GM12864 (cell line): ENCODE measurements around the gene HIF3A.

Source experiments
- DNase-seq: peaks from one replicate; pipeline ENCODE4 v3.0.0-alpha.2; 2011; ENCODE audit warnings: low read depth
- H3K4me3 ChIP-seq: 2 replicates; pipeline ENCODE4 v1.5.1; 2011; ENCODE audit warnings: mild to moderate bottlenecking, low read depth, low read length, control low read depth
- TF ChIP-seq, protein P1 (sequence below): IDR thresholded peaks from 2 replicates; pipeline ENCODE4 v1.5.1; 2011; ENCODE audit warnings: low read depth, mild to moderate bottlenecking, moderate library complexity, low read length, control low read depth, inconsistent platforms; ENCODE audit errors: missing control alignments

Gene HIF3A

DNA sequence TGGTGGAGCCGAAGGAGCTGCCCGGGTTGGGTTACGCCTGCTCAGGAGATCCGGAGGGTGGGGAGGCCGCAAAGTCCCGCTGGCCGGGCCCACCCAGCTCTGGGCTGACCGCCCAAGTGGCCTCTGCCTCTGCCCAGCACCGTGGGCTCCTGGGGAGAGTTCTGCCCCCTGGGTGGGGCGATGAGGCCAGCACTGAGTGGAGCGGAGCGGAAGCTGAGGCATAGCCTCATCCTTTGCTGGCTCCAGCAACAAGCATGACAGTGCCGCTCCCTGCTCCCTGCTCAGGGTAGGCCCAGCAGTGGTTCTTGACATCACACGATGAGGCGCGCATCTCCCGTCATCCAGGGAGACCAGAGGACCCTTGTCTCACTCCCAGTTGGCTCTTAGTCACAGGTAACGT, 94.0 kb downstream of the HIF3A start:
- TF ChIP-seq, protein P1, sequence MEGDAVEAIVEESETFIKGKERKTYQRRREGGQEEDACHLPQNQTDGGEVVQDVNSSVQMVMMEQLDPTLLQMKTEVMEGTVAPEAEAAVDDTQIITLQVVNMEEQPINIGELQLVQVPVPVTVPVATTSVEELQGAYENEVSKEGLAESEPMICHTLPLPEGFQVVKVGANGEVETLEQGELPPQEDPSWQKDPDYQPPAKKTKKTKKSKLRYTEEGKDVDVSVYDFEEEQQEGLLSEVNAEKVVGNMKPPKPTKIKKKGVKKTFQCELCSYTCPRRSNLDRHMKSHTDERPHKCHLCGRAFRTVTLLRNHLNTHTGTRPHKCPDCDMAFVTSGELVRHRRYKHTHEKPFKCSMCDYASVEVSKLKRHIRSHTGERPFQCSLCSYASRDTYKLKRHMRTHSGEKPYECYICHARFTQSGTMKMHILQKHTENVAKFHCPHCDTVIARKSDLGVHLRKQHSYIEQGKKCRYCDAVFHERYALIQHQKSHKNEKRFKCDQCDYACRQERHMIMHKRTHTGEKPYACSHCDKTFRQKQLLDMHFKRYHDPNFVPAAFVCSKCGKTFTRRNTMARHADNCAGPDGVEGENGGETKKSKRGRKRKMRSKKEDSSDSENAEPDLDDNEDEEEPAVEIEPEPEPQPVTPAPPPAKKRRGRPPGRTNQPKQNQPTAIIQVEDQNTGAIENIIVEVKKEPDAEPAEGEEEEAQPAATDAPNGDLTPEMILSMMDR, result no peak
- no peak overlapping the region for H3K4me3 ChIP-seq
- DNase-seq, result no peak

- DNase-seq, result no peak
- TF ChIP-seq, protein P1, result no peak
- H3K4me3 ChIP-seq, result no peak overlapping the region
Observed at GRCh38 chr19:46391296-46392251, 94.7 kb downstream of the HIF3A start.

DNA sequence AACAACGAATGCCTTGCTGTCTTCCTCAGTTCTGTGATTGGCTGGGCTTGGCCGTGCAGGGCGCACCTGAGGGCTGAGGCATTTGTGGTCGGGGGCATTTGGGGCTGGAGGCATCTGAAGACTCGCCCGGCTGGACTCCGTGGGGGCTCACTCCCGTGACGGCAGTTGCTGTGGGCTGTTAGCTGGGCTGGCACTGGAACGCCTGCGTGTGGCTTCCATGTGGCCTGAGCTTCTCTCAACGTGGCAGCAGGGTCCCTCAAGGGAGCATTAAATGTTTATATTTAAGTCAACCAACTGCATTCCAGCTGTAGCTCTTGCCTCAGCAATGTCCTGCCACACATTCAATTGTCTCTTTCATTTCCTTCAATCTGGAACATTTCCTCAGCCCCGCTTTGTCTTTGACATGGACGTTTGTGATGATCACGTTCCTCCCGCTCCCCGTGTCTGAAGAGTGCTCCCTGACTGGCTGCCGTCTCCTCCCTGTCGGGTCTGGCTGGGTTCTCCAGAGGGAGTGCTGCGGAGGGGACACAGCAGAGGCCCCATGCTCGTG, 95.5 kb downstream of the HIF3A start:
- DNase-seq, result no peak
- TF ChIP-seq, protein P1, result no peak
- no peak overlapping the region for H3K4me3 ChIP-seq

- DNase-seq, result no peak
- TF ChIP-seq, protein P1, result no peak
Observed at GRCh38 chr19:46392837-46393236, 96.0 kb downstream of the HIF3A start.

More at GRCh38 chr19:46392837-46393236, 96.0 kb downstream of the HIF3A start:
- H3K4me3 ChIP-seq, result no peak overlapping the region
